Measurements from ENCODE around the gene PIK3C2G. TPM values are rescaled to one million over a fixed set of nuclear protein-coding genes. Genes with fewer than 3 reads are reported as not detected.

PIK3C2G gene
- total and polyA plus RNA-seq, 4 donors = 4.9 to 40.1 (median 19.4) TPM

- Histone ChIP-seq H3K9ac (ENCODE audit: low read depth in 1 of 2, low read length in 2 of 2) (no peak overlapping the region), H3K27ac (ENCODE audit: low read depth in 1 of 2, low read length in 2 of 2) (no peak overlapping the region), H3K9me3 (ENCODE audit: control insufficient read depth in 4 of 4, low read length in 3 of 4) (no peaks in the 10 kb centered on the region), H3K36me3 (ENCODE audit: control insufficient read depth in 4 of 4, insufficient read depth in 3 of 4, low read depth in 1 of 4, low read length in 3 of 4) (no peaks in the 10 kb centered on the region), H3K4me1 (ENCODE audit: control insufficient read depth in 4 of 4, insufficient read depth in 4 of 4, low read length in 3 of 4) (no peaks in the 10 kb centered on the region), H3K4me3 (ENCODE audit: low read depth in 1 of 3, low read length in 3 of 3) (no peak overlapping the region), H3K27me3 (ENCODE audit: control insufficient read depth in 4 of 4, insufficient read depth in 4 of 4, low read length in 3 of 4) (no peaks in the 10 kb centered on the region)
- WGBS = 89% methylated on average over 3 of the region's 3 CpGs
- no peak for DNase-seq (ENCODE audit: low spot score)
- TF ChIP-seq REST (IDR thresholded peaks at IDR 0.05) (no peak), NR2F2 (IDR thresholded peaks at IDR 0.05) (no peak), RAD21 (IDR thresholded peaks at IDR 0.05) (no peak), SP1 (IDR thresholded peaks at IDR 0.05) (no peak), HNF4G (IDR thresholded peaks at IDR 0.05) (no peak), ZBTB33 (IDR thresholded peaks at IDR 0.05) (no peak), CTCF (IDR thresholded peaks at IDR 0.05; ENCODE audit: low read depth, low read length, missing input control) (no peak), HNF4A (conservative IDR thresholded peaks at IDR 0.05) (no peak), FOXA2 (IDR thresholded peaks at IDR 0.05) (no peak), JUND (IDR thresholded peaks at IDR 0.05) (no peak), TAF1 (conservative IDR thresholded peaks at IDR 0.05) (no peak)
Measured at GRCh38 chr12:18340186-18340585, 78.9 kb downstream of the PIK3C2G start.

GRCh38 chr12:18340786-18341185, 79.5 kb downstream of the PIK3C2G start:
- Histone ChIP-seq H3K9ac (ENCODE audit: low read depth in 1 of 2, low read length in 2 of 2) (no peak overlapping the region), H3K9me3 (ENCODE audit: control insufficient read depth in 4 of 4, low read length in 3 of 4) (no peaks in the 10 kb centered on the region), H3K27me3 (ENCODE audit: control insufficient read depth in 4 of 4, insufficient read depth in 4 of 4, low read length in 3 of 4) (no peaks in the 10 kb centered on the region), H3K27ac (ENCODE audit: low read depth in 1 of 2, low read length in 2 of 2) (no peak overlapping the region), H3K4me3 (ENCODE audit: low read depth in 1 of 3, low read length in 3 of 3) (no peak overlapping the region), H3K36me3 (ENCODE audit: control insufficient read depth in 4 of 4, insufficient read depth in 3 of 4, low read depth in 1 of 4, low read length in 3 of 4) (no peaks in the 10 kb centered on the region), H3K4me1 (ENCODE audit: control insufficient read depth in 4 of 4, insufficient read depth in 4 of 4, low read length in 3 of 4) (no peaks in the 10 kb centered on the region)
- no peak for DNase-seq (ENCODE audit: low spot score)
- 82% methylated on average over 7 of the region's 7 CpGs for WGBS
- TF ChIP-seq YY1 (IDR thresholded peaks at IDR 0.05) (no peak), SP1 (IDR thresholded peaks at IDR 0.05) (no peak), GABPA (IDR thresholded peaks at IDR 0.05 in 1 of 2, conservative IDR thresholded peaks at IDR 0.05 in 1 of 2) (no peak), NR2F2 (IDR thresholded peaks at IDR 0.05) (no peak), FOXA2 (IDR thresholded peaks at IDR 0.05) (no peak), RXRA (IDR thresholded peaks at IDR 0.05) (no peak), TAF1 (conservative IDR thresholded peaks at IDR 0.05) (no peak), JUND (IDR thresholded peaks at IDR 0.05) (no peak), CTCF (IDR thresholded peaks at IDR 0.05; ENCODE audit: low read depth, low read length, missing input control) (no peak), ZBTB33 (IDR thresholded peaks at IDR 0.05) (no peak), HNF4G (IDR thresholded peaks at IDR 0.05) (no peak), REST (IDR thresholded peaks at IDR 0.05) (no peak), RAD21 (IDR thresholded peaks at IDR 0.05) (no peak), HNF4A (conservative IDR thresholded peaks at IDR 0.05) (no peak), ATF3 (IDR thresholded peaks at IDR 0.05) (no peak)
